Measurements from ENCODE around the gene DUXB. TPM values are rescaled to one million over a fixed set of nuclear protein-coding genes. Genes with fewer than 3 reads are reported as not detected.

The DUXB gene
- total and polyA plus RNA-seq, 7 donors, result not detected

GRCh38 chr16:75658175-75658574 lies 43.1 kb downstream of the DUXB start:
- TF ChIP-seq CTCF (IDR thresholded peaks at IDR 0.05), result no peak
- intact Hi-C loops (cut with DNase I), result no loop called here
- no peak overlapping the region for H3K27ac ChIP-seq
- H3K4me3 ChIP-seq, result no peak overlapping the region
- H3K27me3 ChIP-seq (ENCODE audit: insufficient read depth in 3 of 3, low read length in 2 of 3), result no peaks in the 10 kb centered on the region
- peaks cover 7% of the 10 kb centered on the region for H3K4me1 ChIP-seq
- 78 to 93% (median 78%) methylated on average over 2 of the region's 2 CpGs for WGBS, 3 donors
- no peak for DNase-seq
- no peaks in the 10 kb centered on the region for H3K9me3 ChIP-seq
- peaks cover 10 to 72% of the 10 kb centered on the region in 2 donors for H3K36me3 ChIP-seq (ENCODE audit: insufficient read depth in 1 of 2, low read depth in 1 of 2)
- ATAC-seq, result no peak

- WGBS, 3 donors, result 37 to 58% (median 51%) methylated on average over 1 of the region's 1 CpG
- intact Hi-C loops (cut with DNase I), result no loop called here
These were observed 47.3 kb downstream of the DUXB start for GRCh38 chr16:75653922-75654321.

GRCh38 chr16:75648265-75649076 lies 52.8 kb downstream of the DUXB start:
- H3K4me1 ChIP-seq, result peaks cover 67% of the 10 kb centered on the region
- 0 to 1% (median 1%) methylated on average over 51 to 62 of the region's 62 CpGs for WGBS, 3 donors

More at GRCh38 chr16:75653922-75654321, 47.3 kb downstream of the DUXB start:
- ATAC-seq (no peak), DNase-seq (no peak)
- peak overlapping the region; percentile 6 for H3K27ac ChIP-seq
- H3K4me1 ChIP-seq, result peaks cover 44% of the 10 kb centered on the region
- no peak overlapping the region for H3K4me3 ChIP-seq
- H3K9me3 ChIP-seq, result no peaks in the 10 kb centered on the region
- H3K36me3 ChIP-seq (ENCODE audit: insufficient read depth in 1 of 2, low read depth in 1 of 2), result peaks cover 10 to 50% of the 10 kb centered on the region in 2 donors
- H3K27me3 ChIP-seq (ENCODE audit: insufficient read depth in 3 of 3, low read length in 2 of 3), result no peaks in the 10 kb centered on the region
- TF ChIP-seq CTCF (IDR thresholded peaks at IDR 0.05), result no peak

GRCh38 chr16:75647492-75648264 lies 53.6 kb downstream of the DUXB start, which contains the start of the genes KARS1 and TERF2IP:
TSS of gene KARS1 (minus strand) at chr16:75647665. CDS start at chr16:75647639, 26 bp downstream.
TSS of gene TERF2IP (plus strand) at chr16:75647773. CDS start at chr16:75647883, 110 bp downstream.
- peaks cover 0 to 36% of the 10 kb centered on the region in 2 donors for H3K36me3 ChIP-seq (ENCODE audit: insufficient read depth in 1 of 2, low read depth in 1 of 2)
- ATAC-seq, result peak; percentile 96 to 98 (median 98)
- intact Hi-C loops (cut with DNase I), result loop anchor here in 1 of 2 donors (5.0 kb wide), 1 partner anchor 80 kb away; the partner anchor contains the start of gene GABARAPL2
- H3K4me1 ChIP-seq, result peaks cover 59% of the 10 kb centered on the region
- H3K27ac ChIP-seq, result peak within 1 kb of the TSS; percentile 98
- 0 to 1% (median 0%) methylated on average over 67 to 76 of the region's 76 CpGs for WGBS, 3 donors
- H3K9me3 ChIP-seq, result no peaks in the 10 kb centered on the region
- no peak for TF ChIP-seq CTCF (IDR thresholded peaks at IDR 0.05)
- no peaks in the 10 kb centered on the region for H3K27me3 ChIP-seq (ENCODE audit: insufficient read depth in 3 of 3, low read length in 2 of 3)
- H3K4me3 ChIP-seq, result peak within 1 kb of the TSS; percentile 96
- DNase-seq, result peak; percentile 92 to 97

More at GRCh38 chr16:75648265-75649076, 52.8 kb downstream of the DUXB start:
- peak overlapping the region; percentile 96 for H3K4me3 ChIP-seq
- ATAC-seq (peak; percentile 59 to 79 (median 71)), DNase-seq (peak; percentile 85 to 88)
- H3K27me3 ChIP-seq (ENCODE audit: insufficient read depth in 3 of 3, low read length in 2 of 3), result no peaks in the 10 kb centered on the region
- TF ChIP-seq CTCF (IDR thresholded peaks at IDR 0.05), result no peak
- intact Hi-C loops (cut with DNase I), result loop anchor here in 1 of 2 donors (5.0 kb wide), 1 partner anchor 81 kb away; the partner anchor contains the start of gene GABARAPL2
- peaks cover 0 to 28% of the 10 kb centered on the region in 2 donors for H3K36me3 ChIP-seq (ENCODE audit: insufficient read depth in 1 of 2, low read depth in 1 of 2)
- H3K9me3 ChIP-seq, result no peaks in the 10 kb centered on the region
- peak overlapping the region; percentile 98 for H3K27ac ChIP-seq
